DOHH2 (cell line): ENCODE measurements around the gene PNPLA8.

ENCODE experiments used
- H3F3A ChIP-seq: fragments of 200-600 bp; sonication (generic), shearing (Covaris generic); 2 replicates; pipeline ENCODE4 v1.6.0; 2016; ENCODE audit warnings: antibody characterized with exemption, mild to moderate bottlenecking; ENCODE audit not compliant: control insufficient read depth, insufficient read depth
- H3K27ac ChIP-seq: fragments of 200-600 bp; sonication (generic); 2 replicates; pipeline ENCODE4 v1.5.1; 2014; ENCODE audit warnings: low read depth, mild to moderate bottlenecking, low read length, moderate library complexity
- H3K27me3 ChIP-seq: fragments of 200-600 bp; sonication (generic); 2 replicates; pipeline ENCODE4 v1.6.1; 2014; ENCODE audit warnings: mild to moderate bottlenecking, low read length, mixed read lengths; ENCODE audit not compliant: control insufficient read depth
- H3K36me3 ChIP-seq: fragments of 200-600 bp; sonication (generic); 2 replicates; pipeline ENCODE4 v1.6.1; 2014; ENCODE audit warnings: mild to moderate bottlenecking, low read length, moderate library complexity, mixed read lengths; ENCODE audit not compliant: control insufficient read depth
- H3K4me1 ChIP-seq: fragments of 200-600 bp; sonication (generic); 2 replicates; pipeline ENCODE4 v1.6.1; 2014; ENCODE audit warnings: mild to moderate bottlenecking, low read length, mixed read lengths; ENCODE audit not compliant: control insufficient read depth
- H3K4me2 ChIP-seq: fragments of 200-600 bp; sonication (generic); 2 replicates; pipeline ENCODE4 v1.6.0; 2014; ENCODE audit warnings: mild to moderate bottlenecking, low read length, moderate library complexity
- H3K4me3 ChIP-seq: fragments of 200-600 bp; sonication (generic); 2 replicates; pipeline ENCODE4 v1.5.1; 2014; ENCODE audit warnings: mild to moderate bottlenecking, low read length, mixed read lengths
- H3K79me2 ChIP-seq: fragments of 200-600 bp; sonication (generic); 2 replicates; pipeline ENCODE4 v1.6.1; 2014; ENCODE audit warnings: mild to moderate bottlenecking, low read length, mixed read lengths; ENCODE audit not compliant: control insufficient read depth
- H3K9me2 ChIP-seq: fragments of 200-600 bp; sonication (generic); replicated peaks from 2 replicates; pipeline ENCODE4 v1.6.1; 2014; ENCODE audit warnings: mild to moderate bottlenecking, low read length, mixed read lengths; ENCODE audit not compliant: control insufficient read depth
- H3K9me3 ChIP-seq: fragments of 200-600 bp; sonication (generic); 2 replicates; pipeline ENCODE4 v1.6.1; 2014; ENCODE audit warnings: antibody characterized with exemption, low read length, mixed read lengths; ENCODE audit not compliant: control insufficient read depth, insufficient read depth
- H4K20me1 ChIP-seq: fragments of 200-600 bp; sonication (generic); 2 replicates; pipeline ENCODE4 v1.6.0; 2014; ENCODE audit warnings: low read depth, mild to moderate bottlenecking, antibody characterized with exemption, low read length, moderate library complexity; ENCODE audit not compliant: control insufficient read depth, insufficient read depth
- CTCF ChIP-seq: fragments of 200-600 bp; sonication (generic); IDR thresholded peaks from one replicate; pipeline ENCODE4 v1.5.1; 2014; ENCODE audit warnings: antibody characterized with exemption, mild to moderate bottlenecking, low read depth, low read length; ENCODE audit not compliant: poor library complexity, severe bottlenecking
- EZH2phosphoT487 ChIP-seq: fragments of 200-600 bp; sonication (generic); IDR thresholded peaks from 2 replicates; pipeline ENCODE4 v1.6.1; 2017; ENCODE audit warnings: borderline replicate concordance, mild to moderate bottlenecking, antibody characterized with exemption, low read length, moderate library complexity, mixed read lengths

The PNPLA8 gene

GRCh38 chr7:108461840-108462239 lies 64.1 kb downstream of the PNPLA8 start:
- H3K79me2 ChIP-seq, result no peaks in the 10 kb centered on the region
- H3K9me3 ChIP-seq, result no peaks in the 10 kb centered on the region
- peaks cover 56% of the 10 kb centered on the region for H3K27me3 ChIP-seq
- TF ChIP-seq CTCF (no peak), EZH2phosphoT487 (no peak)
- no peaks in the 10 kb centered on the region for H4K20me1 ChIP-seq
- H3K36me3 ChIP-seq, result no peaks in the 10 kb centered on the region
- H3K27ac ChIP-seq, result no peak overlapping the region
- no peak overlapping the region for H3K4me2 ChIP-seq
- no peaks in the 10 kb centered on the region for H3K9me2 ChIP-seq
- no peak overlapping the region for H3K4me3 ChIP-seq
- no peaks in the 10 kb centered on the region for H3K4me1 ChIP-seq
- H3F3A ChIP-seq, result no peaks in the 10 kb centered on the region

GRCh38 chr7:108460964-108461363 lies 65.0 kb downstream of the PNPLA8 start:
- Histone ChIP-seq H3K79me2 (no peaks in the 10 kb centered on the region), H3K9me2 (no peaks in the 10 kb centered on the region), H3K4me1 (peaks cover 1% of the 10 kb centered on the region), H3K27ac (no peak overlapping the region), H3F3A (no peaks in the 10 kb centered on the region), H4K20me1 (no peaks in the 10 kb centered on the region), H3K36me3 (no peaks in the 10 kb centered on the region), H3K4me3 (no peak overlapping the region), H3K9me3 (no peaks in the 10 kb centered on the region), H3K4me2 (no peak overlapping the region), H3K27me3 (peaks cover 58% of the 10 kb centered on the region)
- TF ChIP-seq CTCF, result no peak
- no peak for TF ChIP-seq EZH2phosphoT487

- H3K27me3 ChIP-seq, result peaks cover 62% of the 10 kb centered on the region
- peaks cover 11% of the 10 kb centered on the region for H3K4me1 ChIP-seq
- H3K4me3 ChIP-seq, result no peak overlapping the region
- H3K4me2 ChIP-seq, result no peak overlapping the region
- no peaks in the 10 kb centered on the region for H3K36me3 ChIP-seq
- H3K9me2 ChIP-seq, result no peaks in the 10 kb centered on the region
- no peak for TF ChIP-seq EZH2phosphoT487
- TF ChIP-seq CTCF, result peak; percentile 81
- no peak overlapping the region for H3K27ac ChIP-seq
- H3K9me3 ChIP-seq, result no peaks in the 10 kb centered on the region
- no peaks in the 10 kb centered on the region for H4K20me1 ChIP-seq
- no peaks in the 10 kb centered on the region for H3K79me2 ChIP-seq
- H3F3A ChIP-seq, result no peaks in the 10 kb centered on the region
Observed at GRCh38 chr7:108459922-108460551, 65.9 kb downstream of the PNPLA8 start.
